A549 (cell line): ENCODE results near the gene CD200R1L.

Experiments used
- CEBPB ChIP-seq, 2 experiments: fragments of >200 bp in 1 of 2; sonication (Bioruptor Twin) in 1 of 2; formaldehyde crosslinking in 1 of 2; IDR thresholded peaks; 2 replicates each; pipeline ENCODE4 v1.6.1; 2012 to 2016
- CHD4 ChIP-seq: fragments of 200-600 bp; sonication (generic); IDR thresholded peaks from 2 replicates; pipeline ENCODE4 v1.6.1; 2016; ENCODE audit warnings: antibody characterized with exemption, mild to moderate bottlenecking, borderline replicate concordance
- HDAC2 ChIP-seq: fragments of 200-600 bp; sonication (generic); IDR thresholded peaks from 2 replicates; pipeline ENCODE4 v1.6.1; 2016
- JUN ChIP-seq, 2 experiments: fragments of >200 bp; sonication (Bioruptor Twin); formaldehyde crosslinking; IDR thresholded peaks; 2 replicates in 1 of 2; 3 replicates in 1 of 2; pipeline ENCODE4 v1.6.1; 2016 to 2017
- MAX ChIP-seq: IDR thresholded peaks from 2 replicates; pipeline ENCODE4 v1.6.1; 2012
- MYC ChIP-seq: IDR thresholded peaks from 2 replicates; pipeline ENCODE4 v1.6.1; 2012; ENCODE audit warnings: mild to moderate bottlenecking, inconsistent platforms, low read length, improper control_type of control experiment, borderline replicate concordance
- PBX3 ChIP-seq: IDR thresholded peaks from 2 replicates; pipeline ENCODE4 v1.6.1; 2012
- POLR2A ChIP-seq: IDR thresholded peaks from 2 replicates; pipeline ENCODE4 v1.6.1; 2012; ENCODE audit warnings: mild to moderate bottlenecking, low read length
- POLR2AphosphoS2 ChIP-seq: conservative IDR thresholded peaks from 2 replicates; pipeline ENCODE4 v1.6.1; 2012; ENCODE audit warnings: low read length, improper control_type of control experiment, inconsistent platforms
- RAD21 ChIP-seq, 2 experiments: fragments of >200 bp in 1 of 2; sonication (Bioruptor Twin) in 1 of 2; formaldehyde crosslinking in 1 of 2; IDR thresholded peaks in 1 of 2; conservative IDR thresholded peaks in 1 of 2; 2 replicates in 1 of 2; 3 replicates in 1 of 2; pipeline ENCODE4 v1.6.1; 2012 to 2018; ENCODE audit warnings: inconsistent platforms in 1 of 2
- RCOR1 ChIP-seq: fragments of 150-350 bp; IDR thresholded peaks from 2 replicates; pipeline ENCODE4 v1.6.1; 2014; ENCODE audit warnings: antibody characterized with exemption, low read length, low read depth
- RFX5 ChIP-seq: fragments of 450-650 bp; IDR thresholded peaks from 2 replicates; pipeline ENCODE4 v1.7.1; 2014; ENCODE audit warnings: antibody characterized with exemption, mild to moderate bottlenecking, moderate library complexity
- TF ChIP-seq, protein P1 (sequence below): fragments of >200 bp; sonication (Bioruptor Twin); formaldehyde crosslinking; IDR thresholded peaks from 3 replicates; pipeline ENCODE4 v1.5.1; 2016
- TF ChIP-seq, protein P2 (sequence below): fragments of 200-600 bp; sonication (generic); IDR thresholded peaks from 2 replicates; pipeline ENCODE4 v1.6.1; 2016; ENCODE audit warnings: antibody characterized with exemption, mild to moderate bottlenecking, moderate library complexity

DNA sequence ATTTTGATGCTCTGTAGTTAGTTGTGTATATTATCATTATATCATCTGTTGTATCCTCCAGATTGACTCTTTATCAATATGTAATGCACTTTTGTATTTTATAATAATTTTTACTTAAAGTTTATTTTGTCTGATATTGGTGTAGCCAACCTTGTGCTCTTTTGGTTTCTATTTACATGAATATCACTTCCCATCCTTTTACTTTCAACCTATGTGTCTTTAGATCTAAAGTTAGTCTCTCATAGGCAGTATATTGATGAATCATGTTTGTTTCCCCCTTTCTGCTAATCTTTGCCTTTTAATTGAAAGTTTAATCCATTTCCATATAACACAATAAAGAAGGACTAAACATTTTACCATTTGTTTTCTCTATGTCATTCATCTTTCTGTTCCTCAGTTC, 28.1 kb upstream of the CD200R1L start:
- TF ChIP-seq PBX3 (no peak), POLR2A (no peak), JUN (IDR thresholded peaks at IDR 0.05) (no peak), CEBPB (IDR thresholded peaks at IDR 0.05) (no peak), MAX (no peak), RCOR1 (no peak), RFX5 (no peak), RAD21 (conservative IDR thresholded peaks at IDR 0.05 in 1 of 2, IDR thresholded peaks at IDR 0.05 in 1 of 2) (no peak), MYC (no peak), HDAC2 (no peak), CHD4 (no peak), POLR2AphosphoS2 (no peak)
- TF ChIP-seq, protein P1, sequence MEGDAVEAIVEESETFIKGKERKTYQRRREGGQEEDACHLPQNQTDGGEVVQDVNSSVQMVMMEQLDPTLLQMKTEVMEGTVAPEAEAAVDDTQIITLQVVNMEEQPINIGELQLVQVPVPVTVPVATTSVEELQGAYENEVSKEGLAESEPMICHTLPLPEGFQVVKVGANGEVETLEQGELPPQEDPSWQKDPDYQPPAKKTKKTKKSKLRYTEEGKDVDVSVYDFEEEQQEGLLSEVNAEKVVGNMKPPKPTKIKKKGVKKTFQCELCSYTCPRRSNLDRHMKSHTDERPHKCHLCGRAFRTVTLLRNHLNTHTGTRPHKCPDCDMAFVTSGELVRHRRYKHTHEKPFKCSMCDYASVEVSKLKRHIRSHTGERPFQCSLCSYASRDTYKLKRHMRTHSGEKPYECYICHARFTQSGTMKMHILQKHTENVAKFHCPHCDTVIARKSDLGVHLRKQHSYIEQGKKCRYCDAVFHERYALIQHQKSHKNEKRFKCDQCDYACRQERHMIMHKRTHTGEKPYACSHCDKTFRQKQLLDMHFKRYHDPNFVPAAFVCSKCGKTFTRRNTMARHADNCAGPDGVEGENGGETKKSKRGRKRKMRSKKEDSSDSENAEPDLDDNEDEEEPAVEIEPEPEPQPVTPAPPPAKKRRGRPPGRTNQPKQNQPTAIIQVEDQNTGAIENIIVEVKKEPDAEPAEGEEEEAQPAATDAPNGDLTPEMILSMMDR: no peak
- TF ChIP-seq, protein P2, sequence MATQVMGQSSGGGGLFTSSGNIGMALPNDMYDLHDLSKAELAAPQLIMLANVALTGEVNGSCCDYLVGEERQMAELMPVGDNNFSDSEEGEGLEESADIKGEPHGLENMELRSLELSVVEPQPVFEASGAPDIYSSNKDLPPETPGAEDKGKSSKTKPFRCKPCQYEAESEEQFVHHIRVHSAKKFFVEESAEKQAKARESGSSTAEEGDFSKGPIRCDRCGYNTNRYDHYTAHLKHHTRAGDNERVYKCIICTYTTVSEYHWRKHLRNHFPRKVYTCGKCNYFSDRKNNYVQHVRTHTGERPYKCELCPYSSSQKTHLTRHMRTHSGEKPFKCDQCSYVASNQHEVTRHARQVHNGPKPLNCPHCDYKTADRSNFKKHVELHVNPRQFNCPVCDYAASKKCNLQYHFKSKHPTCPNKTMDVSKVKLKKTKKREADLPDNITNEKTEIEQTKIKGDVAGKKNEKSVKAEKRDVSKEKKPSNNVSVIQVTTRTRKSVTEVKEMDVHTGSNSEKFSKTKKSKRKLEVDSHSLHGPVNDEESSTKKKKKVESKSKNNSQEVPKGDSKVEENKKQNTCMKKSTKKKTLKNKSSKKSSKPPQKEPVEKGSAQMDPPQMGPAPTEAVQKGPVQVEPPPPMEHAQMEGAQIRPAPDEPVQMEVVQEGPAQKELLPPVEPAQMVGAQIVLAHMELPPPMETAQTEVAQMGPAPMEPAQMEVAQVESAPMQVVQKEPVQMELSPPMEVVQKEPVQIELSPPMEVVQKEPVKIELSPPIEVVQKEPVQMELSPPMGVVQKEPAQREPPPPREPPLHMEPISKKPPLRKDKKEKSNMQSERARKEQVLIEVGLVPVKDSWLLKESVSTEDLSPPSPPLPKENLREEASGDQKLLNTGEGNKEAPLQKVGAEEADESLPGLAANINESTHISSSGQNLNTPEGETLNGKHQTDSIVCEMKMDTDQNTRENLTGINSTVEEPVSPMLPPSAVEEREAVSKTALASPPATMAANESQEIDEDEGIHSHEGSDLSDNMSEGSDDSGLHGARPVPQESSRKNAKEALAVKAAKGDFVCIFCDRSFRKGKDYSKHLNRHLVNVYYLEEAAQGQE: no peak
